Middle frontal gyrus (tissue), 1 donor: ENCODE data around the gene PIM3.

Experiments
- DNase-seq: peaks from one replicate; pipeline ENCODE4 v3.0.0-alpha.2; 2015; ENCODE audit warnings: low spot score; ENCODE audit errors: extremely low spot score

The PIM3 gene

DNA sequence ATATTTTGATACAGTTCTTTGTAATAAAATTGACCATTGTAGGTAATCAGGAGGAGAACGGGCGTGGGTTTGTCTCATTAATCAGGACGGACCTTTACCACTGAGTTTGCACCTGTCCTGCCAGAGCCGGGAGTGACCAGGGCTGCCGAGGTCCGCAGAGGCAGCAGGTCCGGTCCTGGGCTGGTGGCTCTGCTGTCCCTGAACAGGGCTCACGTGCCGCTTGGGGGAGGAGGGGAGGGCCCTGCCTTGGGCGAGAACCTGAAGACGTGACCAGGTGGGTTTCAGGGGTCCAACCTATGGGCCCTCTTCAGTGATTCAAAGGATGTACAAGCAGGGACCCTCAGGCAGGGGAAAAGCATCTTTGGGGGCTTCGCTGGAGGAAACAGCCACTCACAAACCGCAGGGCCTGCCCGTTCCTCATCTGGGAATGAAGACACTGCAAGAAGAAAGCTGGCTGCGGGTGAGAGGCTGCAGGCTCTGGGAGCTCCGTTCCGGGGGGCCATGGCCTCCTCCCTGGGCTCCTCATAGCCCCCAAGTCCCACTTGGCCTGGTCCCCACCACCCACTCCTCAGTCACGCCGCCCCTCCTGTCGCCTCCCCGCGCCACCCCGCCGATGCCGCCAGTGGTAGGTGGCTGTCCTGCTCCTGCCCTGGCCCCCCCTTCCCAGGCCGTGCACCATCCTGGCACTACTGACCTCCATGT is 32.9 kb upstream of the PIM3 start:
- no peak for DNase-seq

DNA sequence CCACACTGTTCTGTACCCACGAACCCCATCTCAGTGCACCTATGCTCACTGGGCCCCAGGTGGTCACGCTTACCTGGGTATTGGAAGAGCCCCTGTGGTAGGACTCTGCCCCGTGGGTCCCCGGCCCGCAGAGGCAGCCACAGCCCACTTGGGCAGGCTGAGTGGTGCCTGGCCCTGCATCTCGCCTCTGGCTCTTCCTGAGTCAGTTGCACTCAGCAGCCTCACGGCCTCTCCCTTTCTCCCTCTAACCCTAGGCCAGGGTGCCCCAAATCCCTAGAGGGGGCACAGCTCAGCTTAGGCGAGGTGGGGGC is 32.4 kb upstream of the PIM3 start:
- no peak for DNase-seq

- DNase-seq = no peak
Observed at GRCh38 chr22:49928555-49929210, 31.9 kb upstream of the PIM3 start.

- DNase-seq = no peak
Observed at GRCh38 chr22:49929211-49929979, 31.2 kb upstream of the PIM3 start.

- DNase-seq = no peak
Observed at GRCh38 chr22:49929994-49930575, 30.5 kb upstream of the PIM3 start.

DNA sequence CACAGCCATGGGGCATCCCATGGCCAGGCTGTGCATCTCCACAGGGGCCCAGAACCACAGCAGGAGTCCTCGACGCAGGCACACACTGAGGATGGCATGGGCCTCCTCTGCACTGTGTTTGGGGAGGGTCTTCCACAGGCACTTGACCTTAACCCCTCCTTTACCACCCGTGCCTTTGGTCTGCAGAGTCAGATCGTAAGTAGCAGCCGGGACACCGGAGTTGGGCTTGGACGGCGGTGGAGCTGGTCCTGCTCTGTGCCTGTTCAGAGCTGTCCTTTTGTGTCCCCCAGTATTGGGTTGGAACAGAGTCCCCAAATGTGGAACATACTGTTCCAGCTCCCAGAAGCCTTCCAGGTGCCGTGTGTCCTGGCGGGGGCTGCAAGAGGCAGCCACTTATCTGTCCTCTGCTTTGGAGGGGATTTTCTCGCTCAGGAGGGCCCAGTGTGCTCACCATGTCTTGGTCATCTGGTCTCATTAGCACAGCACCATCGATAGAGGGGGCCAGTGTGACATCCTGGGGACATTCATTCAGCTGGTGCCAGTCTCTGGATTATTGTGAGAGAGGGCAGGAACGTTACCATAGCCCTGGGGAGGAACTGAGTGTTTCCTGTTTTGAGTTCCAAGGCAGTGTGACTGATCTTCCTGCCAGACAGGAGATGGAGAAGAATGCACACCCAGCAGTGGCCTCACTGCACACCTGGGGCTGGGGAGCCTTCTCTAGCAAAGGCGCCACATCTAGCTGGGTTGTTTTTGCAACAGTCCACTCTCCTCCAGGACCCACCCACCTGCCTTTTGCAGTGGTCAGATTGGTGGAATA is 29.8 kb upstream of the PIM3 start:
- peak; percentile 55 for DNase-seq

DNA sequence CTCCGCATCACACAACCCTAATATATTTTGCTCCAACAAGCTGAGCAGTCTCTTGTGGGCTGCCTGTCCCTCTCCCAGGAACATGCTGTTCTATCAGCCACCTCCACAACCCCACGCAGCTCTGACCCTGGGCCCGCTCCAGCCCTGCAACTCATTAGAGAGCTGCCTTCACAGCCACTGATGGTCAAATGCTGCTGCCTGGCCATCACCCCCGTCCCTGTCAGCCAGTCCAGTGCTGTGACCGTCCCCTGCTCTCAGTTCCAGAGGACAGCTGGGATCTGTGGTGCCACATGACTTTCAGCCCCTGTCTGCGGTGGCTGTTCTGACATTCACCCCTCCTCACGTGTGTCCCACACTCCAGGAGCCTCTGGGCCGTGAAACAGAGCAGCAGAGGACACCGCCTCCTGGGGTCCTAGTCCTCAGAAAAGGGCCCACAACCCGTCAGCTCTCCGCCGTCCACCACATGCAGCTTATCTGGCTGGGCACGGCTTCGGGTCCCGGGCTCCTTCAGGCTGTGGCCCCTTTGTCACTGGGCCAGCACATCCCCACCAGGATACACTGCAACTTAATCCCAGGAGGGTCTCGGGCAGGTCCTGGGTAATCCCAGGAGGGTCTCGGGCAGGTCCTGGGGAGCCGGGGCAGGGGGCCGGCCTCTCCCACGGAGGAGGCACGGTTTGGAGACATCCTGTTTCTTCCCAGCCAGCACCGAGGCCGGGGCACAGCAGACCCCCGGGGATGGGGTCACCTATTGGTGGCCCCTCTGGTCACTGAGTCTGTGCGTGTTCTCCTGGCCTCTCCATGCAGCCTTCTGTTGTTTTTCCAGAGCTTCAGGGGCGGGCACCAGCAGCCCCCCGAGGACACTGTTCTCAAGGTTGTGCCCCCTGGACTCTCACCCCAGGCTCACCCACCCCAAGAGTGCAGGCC is 27.1 kb upstream of the PIM3 start:
- DNase-seq = no peak

DNA sequence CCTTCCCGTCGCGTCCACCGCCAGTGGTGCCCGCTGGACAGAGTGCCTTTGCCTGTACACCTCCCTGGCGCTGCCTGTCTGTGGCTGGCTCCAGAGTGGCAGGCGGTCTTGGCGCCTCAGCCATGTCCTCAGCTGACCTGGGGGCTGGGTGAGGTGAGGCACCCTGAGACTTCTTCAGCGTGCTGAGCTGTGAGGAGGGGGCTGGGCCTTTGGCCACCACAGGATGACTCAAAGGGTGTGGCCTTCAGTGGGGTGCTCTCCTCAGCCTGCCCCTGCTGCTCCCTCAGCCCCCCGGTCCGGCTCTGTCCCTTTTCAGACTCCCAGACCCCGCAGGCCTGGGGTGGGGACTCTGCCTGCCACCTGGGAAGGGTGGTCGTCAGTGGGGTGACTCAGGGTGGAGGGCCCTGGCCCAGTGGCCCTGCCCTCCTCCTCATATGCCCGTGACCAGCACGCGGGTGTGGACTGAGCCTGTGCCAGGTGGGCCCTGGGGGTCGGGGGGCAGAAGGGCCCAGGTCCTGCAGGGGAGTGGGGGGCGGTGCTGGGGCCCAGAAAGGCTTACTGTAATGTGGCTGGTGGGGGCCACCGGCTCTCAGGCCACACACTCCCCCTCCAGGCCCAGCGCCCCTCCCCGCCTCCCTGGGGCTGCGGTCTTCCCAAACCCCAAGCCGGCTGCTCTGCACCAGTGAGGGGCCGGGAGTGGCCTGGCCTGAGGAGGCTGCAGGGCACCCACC is 26.2 kb upstream of the PIM3 start:
- no peak for DNase-seq

DNA sequence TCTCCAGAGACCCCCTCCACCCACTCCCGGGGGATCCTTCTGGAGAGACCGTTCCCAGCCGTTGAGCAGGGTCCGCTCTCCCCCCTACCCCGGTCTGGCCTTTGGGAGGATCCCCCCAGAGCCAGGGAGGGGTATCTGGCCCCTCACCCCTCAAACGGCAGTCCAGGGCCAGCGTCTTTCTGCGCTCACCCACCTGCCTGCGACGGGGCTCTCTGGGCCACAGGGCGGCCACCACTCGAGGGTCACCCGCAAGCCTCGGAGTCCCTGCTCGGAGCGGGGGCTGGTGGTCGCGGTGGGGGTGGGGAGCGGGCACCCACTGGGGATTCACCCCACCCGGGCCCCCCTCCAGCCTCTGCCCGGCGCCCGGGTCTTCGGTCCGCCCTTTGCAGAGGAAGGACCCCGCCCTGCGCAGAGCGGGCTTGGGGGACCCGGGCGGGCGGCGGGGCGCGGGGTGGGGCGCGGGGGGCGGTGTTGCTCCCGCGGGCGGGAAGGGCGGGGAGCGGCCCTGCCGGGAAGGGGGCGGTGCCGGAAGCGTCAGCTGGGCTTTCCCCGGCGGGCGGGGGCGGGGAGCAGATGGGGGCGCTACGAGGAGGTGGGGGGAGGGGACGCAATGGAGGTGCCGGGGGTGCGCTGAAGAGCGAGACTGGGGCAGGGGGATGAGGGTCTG is 25.5 kb upstream of the PIM3 start:
- no peak for DNase-seq

DNA sequence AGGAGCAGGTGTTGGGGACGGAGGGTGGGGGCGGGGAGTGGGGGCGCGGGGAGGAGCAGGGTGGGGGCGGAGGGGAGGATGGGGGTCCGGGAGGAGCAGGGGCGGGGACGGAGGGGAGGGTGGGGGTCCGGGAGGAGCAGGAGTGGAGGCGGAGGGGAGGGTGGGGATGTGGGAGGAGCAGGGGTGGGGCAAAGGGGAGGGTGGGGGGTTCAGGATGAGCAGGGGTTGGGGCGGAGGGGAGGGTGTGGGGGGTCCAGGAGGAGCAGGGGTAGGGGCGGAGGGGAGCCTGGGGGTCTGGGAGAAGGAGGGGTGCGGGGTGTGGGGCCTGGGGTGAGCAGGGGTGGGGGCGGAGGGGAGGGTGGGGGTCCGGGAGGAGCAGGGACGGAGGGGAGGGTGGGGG is 25.0 kb upstream of the PIM3 start:
- DNase-seq = no peak

GRCh38 chr22:49936018-49936972 is 24.3 kb upstream of the PIM3 start:
- DNase-seq = no peak

GRCh38 chr22:49936973-49937757 is 23.4 kb upstream of the PIM3 start:
- no peak for DNase-seq

DNA sequence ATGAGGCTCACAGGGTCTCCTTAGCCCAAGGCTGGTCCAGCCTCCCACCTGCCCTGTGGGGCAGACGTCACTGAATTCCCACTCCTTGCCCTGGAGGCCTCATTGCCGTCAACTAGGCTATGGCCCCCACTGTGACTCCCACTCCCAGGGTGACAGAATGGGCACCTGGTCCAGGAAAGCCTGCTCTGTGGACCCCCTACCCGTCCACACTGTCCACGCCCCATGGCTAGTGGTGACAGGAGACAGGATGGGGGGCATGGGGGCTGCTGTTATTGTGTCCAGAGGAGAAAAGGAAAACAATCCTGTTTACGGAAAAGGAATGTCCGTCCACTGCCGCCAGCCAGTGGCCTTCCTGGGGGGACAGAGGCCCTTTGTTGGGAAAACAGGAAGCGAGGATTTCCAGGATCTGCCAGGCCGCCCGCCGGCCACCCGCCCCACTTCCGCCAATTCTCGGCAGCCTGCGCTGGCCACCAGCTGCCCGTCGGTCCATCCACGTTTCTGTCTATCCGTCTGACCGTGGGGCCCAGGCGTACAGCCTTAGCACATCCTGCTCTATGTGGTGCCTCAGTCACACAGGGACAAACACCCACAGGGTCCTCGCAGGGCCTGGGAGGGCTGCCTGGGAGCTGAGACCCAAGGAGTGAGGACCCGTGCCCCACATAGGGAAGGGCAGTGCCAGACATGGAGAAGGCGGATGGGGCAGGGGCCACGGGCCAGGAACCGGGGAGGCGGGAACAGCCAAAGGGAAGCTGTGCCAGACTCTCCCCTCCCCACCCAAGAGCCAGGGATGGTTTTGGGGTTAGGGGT is 22.6 kb upstream of the PIM3 start:
- no peak for DNase-seq

DNA sequence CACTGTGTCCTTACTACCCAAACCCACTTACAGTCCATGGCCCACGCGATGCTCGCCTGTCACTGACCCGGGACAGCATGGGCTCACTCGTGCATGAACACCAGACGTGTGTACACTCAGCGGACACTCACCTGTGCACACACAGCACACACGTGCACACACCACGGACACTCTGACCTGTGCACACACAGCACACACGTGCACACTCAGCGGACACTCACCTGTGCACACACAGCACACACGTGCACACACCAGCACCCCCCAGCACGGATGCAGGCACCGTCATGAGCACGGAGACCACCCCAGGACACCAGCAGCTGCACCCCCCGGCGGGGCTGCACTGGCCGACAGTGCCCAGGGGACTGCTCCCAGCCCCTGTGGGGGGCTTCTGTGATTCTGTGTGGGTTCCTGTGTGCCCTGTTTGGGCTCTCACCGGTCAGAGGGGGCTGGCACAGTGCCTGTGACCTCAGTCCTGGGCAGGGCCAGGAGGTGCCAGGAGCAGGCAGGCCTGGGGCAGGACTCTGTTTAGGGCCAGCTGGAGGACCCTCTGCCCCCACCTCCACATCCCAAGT is 21.9 kb upstream of the PIM3 start:
- DNase-seq = no peak

- DNase-seq = no peak
Observed at GRCh38 chr22:49941507-49942316, 18.9 kb upstream of the PIM3 start.
